Cerebellar nuclear complex (tissue), 1 donor: ENCODE results near the gene HCRTR1.
A peak's percentile ranks its signal among the peaks of the same experiment; 100 is the strongest.

ENCODE experiments used
- DNase-seq, 2 experiments: peaks; one replicate each; lab custom pipeline; 2025; lab: John Stamatoyannopoulos, UW

Gene HCRTR1

GRCh38 chr1:31667065-31667785 is 49.7 kb downstream of the HCRTR1 start:
- DNase-seq = no peak

DNA sequence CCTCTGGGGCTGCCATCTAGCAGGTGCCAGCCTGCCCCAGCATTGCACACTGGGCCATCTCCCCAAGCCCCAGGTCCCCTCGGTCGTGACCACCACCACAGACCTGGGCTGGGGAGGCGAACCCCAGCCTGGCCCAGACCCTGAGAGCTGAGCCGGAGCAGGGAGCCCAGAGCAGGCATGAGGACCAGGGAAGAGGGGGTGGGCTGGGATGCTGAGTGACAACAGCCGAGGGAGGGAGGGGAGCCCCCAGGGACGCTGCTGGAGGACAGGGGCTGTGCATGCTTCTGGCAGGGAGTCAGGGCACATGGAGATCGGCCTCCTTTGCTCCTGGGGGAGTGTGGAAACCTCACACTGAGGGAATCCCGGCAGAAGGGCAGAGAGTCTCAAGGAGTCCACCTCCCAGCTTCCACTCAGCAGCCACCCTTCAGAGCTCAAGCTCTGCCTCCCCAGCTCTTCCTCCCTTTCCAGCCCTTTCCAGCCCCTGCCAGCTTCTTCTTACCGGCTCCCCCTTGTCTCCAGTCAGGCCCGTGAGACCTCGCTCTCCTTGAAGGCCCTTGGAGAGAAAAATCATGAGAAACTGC is 50.9 kb downstream of the HCRTR1 start:
- no peak for DNase-seq

DNA sequence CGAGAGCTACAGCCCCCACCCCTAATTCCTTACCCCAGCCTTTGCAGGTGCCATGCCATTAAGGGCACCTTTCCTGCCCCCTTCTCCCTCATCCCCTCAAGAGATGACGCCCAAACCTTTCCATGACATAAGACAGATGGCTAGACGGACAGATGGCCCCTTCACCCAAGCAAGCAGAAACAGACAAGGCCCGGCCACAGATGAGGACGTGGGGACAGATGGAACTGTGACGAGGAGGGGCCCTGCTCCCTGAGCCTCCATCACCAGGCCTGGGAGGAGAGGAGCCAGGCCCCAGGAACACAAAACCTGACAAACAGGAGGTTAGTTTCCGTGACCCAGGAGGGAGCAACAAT is 51.9 kb downstream of the HCRTR1 start:
- DNase-seq = peak in 1 of 2 experiments; percentile 60

- peak; percentile 52 to 64 for DNase-seq
Measured at GRCh38 chr1:31669786-31670592, 52.5 kb downstream of the HCRTR1 start.

DNA sequence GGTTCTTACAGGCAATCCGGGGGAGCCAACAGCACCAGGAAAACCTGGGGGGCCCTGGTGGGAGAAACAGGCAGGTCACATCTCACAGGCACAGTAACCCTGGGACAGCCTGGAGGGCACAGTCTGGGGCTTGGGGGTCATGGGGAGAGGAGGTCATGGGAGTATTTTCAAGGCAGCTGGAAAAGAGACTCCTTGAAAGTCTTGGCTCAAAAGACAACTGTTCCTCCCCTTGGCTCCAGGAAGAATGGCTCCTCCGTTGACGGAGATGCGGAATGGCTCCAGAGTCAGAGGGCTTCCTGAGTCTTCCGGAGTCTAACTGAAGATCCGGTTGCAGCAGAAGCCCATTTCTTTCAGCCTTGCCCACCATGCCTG is 53.1 kb downstream of the HCRTR1 start:
- no peak for DNase-seq

DNA sequence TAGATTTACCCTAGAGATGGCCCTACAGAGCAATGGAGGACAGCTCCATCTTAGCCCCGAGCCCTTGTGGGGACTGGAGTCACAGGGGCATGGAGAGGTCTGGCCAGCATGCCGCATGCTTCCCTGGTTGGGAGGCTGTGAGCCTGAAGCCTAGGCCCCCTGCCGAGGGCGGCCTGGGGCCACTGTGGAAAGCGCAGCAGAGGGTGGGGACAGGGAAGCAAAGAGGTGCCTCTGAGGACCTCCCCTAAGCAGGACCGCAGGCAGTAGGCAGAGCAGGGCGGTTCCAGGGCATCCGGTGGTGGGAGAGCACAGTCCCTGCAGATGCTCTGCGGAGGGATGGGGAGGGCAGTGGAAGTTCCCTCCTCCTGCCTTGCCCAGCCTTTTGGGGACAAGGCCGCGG is 53.7 kb downstream of the HCRTR1 start:
- DNase-seq = no peak

- DNase-seq = no peak
Measured at GRCh38 chr1:31671561-31672201, 54.2 kb downstream of the HCRTR1 start.

DNA sequence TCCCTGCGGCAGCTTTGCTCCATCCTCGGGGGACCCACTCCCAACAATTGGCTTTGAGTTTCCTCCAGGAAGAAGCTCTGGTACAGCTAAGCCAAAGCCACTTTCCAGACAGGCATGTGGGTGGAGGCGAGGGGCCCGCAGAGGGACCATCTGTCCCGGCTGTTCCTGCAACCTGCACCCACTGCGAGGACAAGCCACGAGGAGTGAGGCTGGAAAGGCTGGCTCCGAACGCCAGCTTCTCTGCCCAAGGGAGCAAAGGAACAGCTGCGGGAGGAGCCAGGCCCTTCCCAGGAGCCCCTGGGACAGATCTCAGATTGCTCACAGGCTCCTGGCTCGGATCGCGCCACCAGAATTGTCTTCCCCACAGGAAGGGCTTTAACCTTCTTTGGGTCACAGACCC is 55.5 kb downstream of the HCRTR1 start:
- DNase-seq = peak in 1 of 2 experiments; percentile 59

DNA sequence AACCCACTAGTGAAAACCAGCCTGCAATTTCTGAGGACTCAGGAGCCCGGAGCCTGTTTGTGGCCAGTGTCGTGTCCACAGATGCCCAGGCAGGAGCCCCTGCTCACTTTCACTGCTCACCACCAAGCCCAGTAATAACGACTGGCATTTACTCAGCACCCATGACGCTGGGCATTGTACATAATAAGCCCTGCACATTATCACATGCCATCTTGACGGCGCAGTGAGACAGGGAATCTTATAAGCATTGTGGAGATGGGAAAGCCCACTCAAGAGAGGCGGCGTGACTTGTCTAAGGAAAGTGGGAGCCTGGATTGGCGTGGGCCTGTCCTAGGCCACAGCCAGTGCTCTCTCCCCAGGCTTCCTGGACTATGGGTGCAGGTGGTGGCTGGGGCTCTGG is 55.9 kb downstream of the HCRTR1 start:
- DNase-seq = no peak

GRCh38 chr1:31674626-31675025 is 57.1 kb downstream of the HCRTR1 start:
- no peak for DNase-seq

GRCh38 chr1:31675161-31675560 is 57.7 kb downstream of the HCRTR1 start:
- no peak for DNase-seq

GRCh38 chr1:31675756-31676155 is 58.3 kb downstream of the HCRTR1 start:
- DNase-seq = no peak
